GM12874 (cell line): Measurements from ENCODE around the gene INTS1.

Experiments
- TF ChIP-seq, protein P1 (sequence below): IDR thresholded peaks from 2 replicates; pipeline ENCODE4 v1.5.1; 2011; ENCODE audit warnings: low read depth, mild to moderate bottlenecking, control low read depth, low read length, moderate library complexity; ENCODE audit not compliant: insufficient read depth

Gene INTS1

GRCh38 chr7:1431634-1432380, 72.4 kb downstream of the INTS1 start:
- TF ChIP-seq, protein P1, sequence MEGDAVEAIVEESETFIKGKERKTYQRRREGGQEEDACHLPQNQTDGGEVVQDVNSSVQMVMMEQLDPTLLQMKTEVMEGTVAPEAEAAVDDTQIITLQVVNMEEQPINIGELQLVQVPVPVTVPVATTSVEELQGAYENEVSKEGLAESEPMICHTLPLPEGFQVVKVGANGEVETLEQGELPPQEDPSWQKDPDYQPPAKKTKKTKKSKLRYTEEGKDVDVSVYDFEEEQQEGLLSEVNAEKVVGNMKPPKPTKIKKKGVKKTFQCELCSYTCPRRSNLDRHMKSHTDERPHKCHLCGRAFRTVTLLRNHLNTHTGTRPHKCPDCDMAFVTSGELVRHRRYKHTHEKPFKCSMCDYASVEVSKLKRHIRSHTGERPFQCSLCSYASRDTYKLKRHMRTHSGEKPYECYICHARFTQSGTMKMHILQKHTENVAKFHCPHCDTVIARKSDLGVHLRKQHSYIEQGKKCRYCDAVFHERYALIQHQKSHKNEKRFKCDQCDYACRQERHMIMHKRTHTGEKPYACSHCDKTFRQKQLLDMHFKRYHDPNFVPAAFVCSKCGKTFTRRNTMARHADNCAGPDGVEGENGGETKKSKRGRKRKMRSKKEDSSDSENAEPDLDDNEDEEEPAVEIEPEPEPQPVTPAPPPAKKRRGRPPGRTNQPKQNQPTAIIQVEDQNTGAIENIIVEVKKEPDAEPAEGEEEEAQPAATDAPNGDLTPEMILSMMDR, result no peak

DNA sequence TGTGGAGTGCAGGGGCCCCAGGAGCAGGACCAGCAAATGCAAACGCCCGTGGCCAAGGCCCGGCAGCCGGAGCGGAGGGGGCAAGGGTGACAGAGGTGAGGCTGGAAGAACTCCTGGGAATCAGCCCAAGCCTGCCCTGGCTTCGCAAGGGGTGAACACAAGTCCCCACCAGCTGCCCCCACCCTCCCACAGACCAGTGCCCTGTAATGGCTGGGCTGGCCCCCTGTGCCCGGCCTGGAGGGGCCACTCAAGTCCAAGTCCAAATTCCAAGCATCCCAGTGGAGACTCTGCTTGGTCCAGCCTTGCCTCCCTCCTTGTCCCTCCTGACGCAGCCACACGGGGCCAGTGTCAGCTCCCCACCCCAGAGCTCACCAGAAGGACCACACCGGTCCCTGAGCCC, 73.0 kb downstream of the INTS1 start:
- TF ChIP-seq, protein P1, result no peak

DNA sequence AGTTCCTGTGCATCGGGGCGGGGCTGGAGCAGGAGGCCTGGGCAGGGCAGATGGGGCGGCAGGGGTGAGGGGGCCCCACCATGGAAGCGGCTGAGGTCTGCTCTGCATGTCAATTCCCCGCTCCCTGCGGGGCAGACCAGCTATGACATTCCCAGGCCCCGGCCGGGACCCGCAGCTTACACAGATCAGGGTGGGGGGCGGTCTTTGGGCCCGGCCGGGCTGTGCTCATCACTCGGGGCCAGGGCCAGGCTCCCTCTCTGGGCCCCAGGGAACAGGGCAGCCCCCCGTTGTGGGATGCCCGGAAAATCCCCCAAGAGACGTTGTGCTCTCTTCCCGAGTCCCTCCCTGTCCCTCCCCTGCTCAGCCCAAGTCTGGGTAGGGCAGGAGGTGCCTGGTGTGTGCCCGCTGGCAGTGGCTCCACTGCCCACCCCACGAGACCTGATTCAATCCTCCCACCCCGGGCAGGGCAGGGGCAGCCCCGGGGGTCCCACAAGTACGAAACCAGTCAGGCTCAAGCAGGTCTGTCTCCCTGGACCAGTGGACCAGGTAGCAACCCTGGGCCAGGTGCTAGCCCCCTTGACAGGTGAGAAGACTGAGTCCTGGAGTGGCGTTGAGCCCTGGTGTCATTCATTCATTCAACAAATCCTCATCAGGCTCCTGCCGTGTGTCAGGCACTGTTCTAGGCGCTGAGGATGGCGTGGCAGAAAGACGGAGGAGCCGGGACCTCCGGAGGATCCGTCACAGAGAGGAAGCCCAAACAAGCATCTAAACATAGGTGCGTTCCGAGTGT, 73.9 kb downstream of the INTS1 start:
- TF ChIP-seq, protein P1, result no peak

GRCh38 chr7:1428941-1429501, 75.2 kb downstream of the INTS1 start:
- TF ChIP-seq, protein P1, result no peak

DNA sequence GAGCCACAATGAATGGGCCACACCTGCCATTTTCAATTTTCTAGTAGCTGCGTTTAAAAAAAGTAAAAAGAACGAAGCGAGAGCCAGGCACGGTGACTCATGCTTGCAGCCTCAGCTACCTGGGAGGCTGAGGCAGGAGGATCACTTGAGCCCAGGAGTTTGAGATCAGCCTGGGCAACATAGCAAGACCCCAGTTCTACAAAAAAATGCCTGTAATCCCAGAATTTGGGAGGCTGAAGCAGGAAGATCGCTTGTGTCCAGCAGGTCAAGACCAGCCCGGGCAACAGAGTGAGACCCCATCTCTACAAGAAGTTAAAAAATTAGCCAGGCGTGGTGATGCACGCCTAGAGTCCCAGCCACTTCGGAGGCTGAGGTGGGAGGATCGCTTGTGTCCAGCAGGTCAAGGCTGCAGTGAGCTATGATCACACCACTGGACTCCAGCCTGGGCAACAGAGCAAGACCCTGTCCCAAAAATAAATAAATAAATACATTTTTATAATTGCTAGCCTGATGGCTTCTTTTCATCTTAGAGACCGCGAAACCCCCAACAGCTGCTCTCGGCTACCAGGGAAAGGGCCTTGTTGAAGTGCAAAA, 77.0 kb downstream of the INTS1 start:
- TF ChIP-seq, protein P1, result no peak

DNA sequence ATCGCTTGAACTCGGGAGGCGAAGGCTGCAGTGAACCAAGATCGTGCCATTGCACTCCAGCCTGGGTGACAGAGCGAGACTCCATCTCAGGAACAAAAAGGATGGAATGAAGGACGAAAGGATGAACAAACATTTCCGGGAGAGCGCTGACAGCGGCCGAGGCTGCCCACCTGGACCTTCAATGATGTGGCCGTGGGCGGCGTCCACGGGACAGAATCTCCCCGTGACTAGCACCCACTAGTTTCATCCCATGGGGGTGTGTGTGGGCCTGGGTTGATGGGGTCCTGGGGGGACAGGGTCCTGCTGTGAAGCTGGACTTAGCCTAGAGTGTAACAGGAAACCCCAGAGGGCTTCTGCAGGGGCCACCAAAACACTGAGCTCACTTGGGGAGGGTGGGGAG, 77.7 kb downstream of the INTS1 start:
- TF ChIP-seq, protein P1, result no peak
